HepG2 (cell line): ENCODE measurements around the gene BRD3. TPM values are rescaled to one million over a fixed set of nuclear protein-coding genes. Genes with fewer than 3 reads are reported as not detected.

Experiments used
- CCDC6 ChIP-seq: sonication (generic); formaldehyde crosslinking; IDR thresholded peaks from 2 replicates; pipeline ENCODE4 v1.8.1; 2022; ENCODE audit warnings: mild to moderate bottlenecking, missing genetic modification reagents, moderate library complexity
- EEA1 ChIP-seq: sonication (generic); formaldehyde crosslinking; IDR thresholded peaks from 2 replicates; pipeline ENCODE4 v1.5.1; 2020; ENCODE audit warnings: mild to moderate bottlenecking, missing genetic modification reagents, borderline replicate concordance
- FOXK1 ChIP-seq: sonication (generic); formaldehyde crosslinking; IDR thresholded peaks from 2 replicates; pipeline ENCODE4 v1.4.0; 2020; ENCODE audit warnings: low read depth, missing genetic modification reagents, borderline replicate concordance
- GATA4 ChIP-seq: sonication (generic); IDR thresholded peaks from 2 replicates; pipeline ENCODE4 v1.6.1; 2016; ENCODE audit warnings: antibody characterized with exemption, low read depth, borderline replicate concordance
- GLI4 ChIP-seq: sonication (generic); formaldehyde crosslinking; IDR thresholded peaks from 2 replicates; pipeline ENCODE4 v1.5.1; 2020; ENCODE audit warnings: missing genetic modification reagents, mild to moderate bottlenecking, moderate library complexity, borderline replicate concordance
- JDP2 ChIP-seq: sonication (generic); formaldehyde crosslinking; IDR thresholded peaks from 2 replicates; pipeline ENCODE4 v1.8.1; 2022; ENCODE audit warnings: missing genetic modification reagents, borderline replicate concordance
- KDM6A ChIP-seq: IDR thresholded peaks from 2 replicates; pipeline ENCODE4 v1.6.1; 2016; ENCODE audit warnings: low read depth
- LCORL ChIP-seq, 2 experiments: fragments of 450-650 bp in 1 of 2; sonication (generic) in 1 of 2; formaldehyde crosslinking in 1 of 2; IDR thresholded peaks; 2 replicates each; pipeline versions ENCODE4 v1.5.0 to v1.6.1; 2017 to 2020; ENCODE audit warnings: antibody characterized with exemption in 1 of 2, missing genetic modification reagents in 1 of 2
- MIXL1 ChIP-seq: IDR thresholded peaks from 2 replicates; pipeline ENCODE4 v1.6.1; 2016
- NONO ChIP-seq, 2 experiments: fragments of 450-650 bp in 1 of 2; sonication (generic) in 1 of 2; formaldehyde crosslinking in 1 of 2; IDR thresholded peaks in 1 of 2; conservative IDR thresholded peaks in 1 of 2; 2 replicates each; pipeline versions ENCODE4 v1.6.1 to v1.8.0; 2017 to 2022; ENCODE audit warnings: mild to moderate bottlenecking in 1 of 2, missing genetic modification reagents in 1 of 2, moderate library complexity in 1 of 2
- PAWR ChIP-seq: sonication (generic); formaldehyde crosslinking; IDR thresholded peaks from 2 replicates; pipeline ENCODE4 v1.4.0; 2020; ENCODE audit warnings: missing genetic modification reagents, mild to moderate bottlenecking, borderline replicate concordance
- PAX8 ChIP-seq: sonication (generic); formaldehyde crosslinking; IDR thresholded peaks from 2 replicates; pipeline ENCODE4 v1.8.0; 2022; ENCODE audit warnings: mild to moderate bottlenecking, missing genetic modification reagents, borderline replicate concordance
- RAD21 ChIP-seq: fragments of 450-650 bp; formaldehyde crosslinking; IDR thresholded peaks from 2 replicates; pipeline ENCODE4 v1.5.0; 2020; ENCODE audit warnings: mild to moderate bottlenecking
- SMC3 ChIP-seq: IDR thresholded peaks from 2 replicates; pipeline ENCODE4 v1.6.1; 2011; ENCODE audit warnings: low read length, improper control_type of control experiment
- SRSF9 ChIP-seq: fragments of 200-400 bp; formaldehyde crosslinking; IDR thresholded peaks from 2 replicates; pipeline ENCODE4 v1.6.1; 2018; ENCODE audit warnings: borderline replicate concordance, mild to moderate bottlenecking, low read depth, low read length; ENCODE audit not compliant: insufficient read depth, poor library complexity, severe bottlenecking
- TEAD2 ChIP-seq: sonication (generic); formaldehyde crosslinking; IDR thresholded peaks from 2 replicates; pipeline ENCODE4 v1.9.0; 2021; ENCODE audit warnings: missing genetic modification reagents
- TRAFD1 ChIP-seq: sonication (generic); formaldehyde crosslinking; IDR thresholded peaks from 2 replicates; pipeline ENCODE4 v1.5.1; 2020; ENCODE audit warnings: missing genetic modification reagents, mild to moderate bottlenecking, borderline replicate concordance
- XRCC5 ChIP-seq: fragments of 200-400 bp; formaldehyde crosslinking; optimal IDR thresholded peaks from 2 replicates; pipeline ENCODE3; 2017; ENCODE audit warnings: mild to moderate bottlenecking, low read length
- ZBTB42 ChIP-seq: sonication (generic); formaldehyde crosslinking; IDR thresholded peaks from 2 replicates; pipeline ENCODE4 v1.5.0; 2020; ENCODE audit warnings: mild to moderate bottlenecking, missing genetic modification reagents
- ZNF232 ChIP-seq: sonication (generic); formaldehyde crosslinking; IDR thresholded peaks from 2 replicates; pipeline ENCODE4 v1.4.0; 2020; ENCODE audit warnings: missing genetic modification reagents, borderline replicate concordance
- ZNF253 ChIP-seq: sonication (generic); formaldehyde crosslinking; IDR thresholded peaks from 2 replicates; pipeline ENCODE4 v1.8.0; 2022; ENCODE audit warnings: mild to moderate bottlenecking, missing genetic modification reagents, borderline replicate concordance
- ZNF354B ChIP-seq: sonication (generic); formaldehyde crosslinking; IDR thresholded peaks from 2 replicates; pipeline ENCODE4 v1.8.0; 2022; ENCODE audit warnings: mild to moderate bottlenecking, missing genetic modification reagents
- ZNF574 ChIP-seq: sonication (generic); formaldehyde crosslinking; IDR thresholded peaks from 2 replicates; pipeline ENCODE4 v1.4.0; 2020; ENCODE audit warnings: missing genetic modification reagents
- ZNF598 ChIP-seq: sonication (generic); formaldehyde crosslinking; IDR thresholded peaks from 2 replicates; pipeline ENCODE4 v1.5.1; 2020; ENCODE audit warnings: mild to moderate bottlenecking, missing genetic modification reagents, borderline replicate concordance
- ZNF766 ChIP-seq: sonication (generic); formaldehyde crosslinking; IDR thresholded peaks from 2 replicates; pipeline ENCODE4 v1.5.0; 2020; ENCODE audit warnings: missing genetic modification reagents, borderline replicate concordance
- ZSCAN9 ChIP-seq: IDR thresholded peaks from 2 replicates; pipeline ENCODE4 v1.6.1; 2016; ENCODE audit warnings: borderline replicate concordance
- polyA plus RNA-seq, 8 experiments: library from polyadenylated mRNA; depleted of rRNA in 3 of 8; stranded (reverse) in 7 of 8; unstranded in 1 of 8; fragments of >200 nt; fragmentation: Illumina TruSeq in 4 of 8; extraction: Trizol in 4 of 8; gene quantifications; 2 replicates each; pipeline versions ENCODE4 v1.2.1 to v1.2.3, GENCODE V29; 2011 to 2016; ENCODE audit warnings: low read depth in 4 of 8, missing spikeins in 1 of 8, mixed read lengths in 1 of 8; ENCODE audit not compliant: insufficient read depth in 1 of 8
- total RNA-seq, 5 experiments: library from RNA; depleted of rRNA; stranded (reverse); fragments of >200 nt; fragmentation: Illumina TruSeq; extraction: Trizol; gene quantifications; 2 replicates each; pipeline ENCODE4 v1.2.3, GENCODE V29; 2016; ENCODE audit warnings: low read depth in 1 of 5

The BRD3 gene
- total and polyA plus RNA-seq, 2 of the 13 experiments (the other 11 are each of a cell fraction or from before 2014, with no cell fraction given): 5.9 to 12.9 TPM

- 0 out of 2 replicates have a peak, but pooled peaks have one; percentile 27 for TF ChIP-seq PAWR
- no peak; the same call in 1 of the 2 replicates for TF ChIP-seq PAX8
- no peak for TF ChIP-seq TEAD2 (CRISPR knock-in tag)
- TF ChIP-seq SRSF9: no peak
- no peak for TF ChIP-seq EEA1 (CRISPR knock-in tag)
- TF ChIP-seq ZBTB42 (CRISPR knock-in tag): no peak
- TF ChIP-seq CCDC6 (CRISPR knock-in tag): 0 out of 2 replicates have a peak, but pooled peaks have one; percentile 23
- peak; percentile 79; the same call in 1 of the 2 replicates for TF ChIP-seq GLI4
- TF ChIP-seq JDP2 (CRISPR knock-in tag): no peak
- no peak for TF ChIP-seq LCORL (IDR thresholded peaks at IDR 0.05)
- TF ChIP-seq LCORL (CRISPR knock-in tag; IDR thresholded peaks at IDR 0.05): peak; percentile 76
- TF ChIP-seq NONO (IDR thresholded peaks at IDR 0.05): no peak
- TF ChIP-seq NONO (CRISPR knock-in tag; conservative IDR thresholded peaks at IDR 0.05): peak; percentile 76
- TF ChIP-seq XRCC5: no peak
- TF ChIP-seq MIXL1: no peak
- TF ChIP-seq ZNF766: no peak
- TF ChIP-seq ZNF598: 0 out of 2 replicates have a peak, but pooled peaks have one; percentile 41
- no peak for TF ChIP-seq KDM6A
- TF ChIP-seq ZNF574: no peak
- peak; percentile 70 for TF ChIP-seq RAD21 (CRISPR knock-in tag)
- TF ChIP-seq GATA4: no peak
- TF ChIP-seq ZNF253 (CRISPR knock-in tag): no peak
- TF ChIP-seq TRAFD1 (CRISPR knock-in tag): no peak
- no peak; the same call in 1 of the 2 replicates for TF ChIP-seq ZNF232 (CRISPR knock-in tag)
- no peak for TF ChIP-seq SMC3
- TF ChIP-seq FOXK1 (CRISPR knock-in tag): no peak
- TF ChIP-seq ZNF354B (CRISPR knock-in tag): no peak
- no peak for TF ChIP-seq ZSCAN9 (CRISPR knock-in tag)
These were observed 74.8 kb downstream of the BRD3 start (continued) for GRCh38 chr9:133992780-133993634.
